Activated CD4-positive, alpha-beta T cell treated with anti-CD3 and anti-CD28 coated beads, Interleukin-2, amount 50 U/mL, for 1 hour (primary cell): ENCODE data around the gene PRRT3.
"Not testable (repeated sequence)": the region's sequence is repeated elsewhere in the genome, so short reads cannot be mapped to it uniquely, and the experiment has no call there.

Experiments used
- DNase-seq: peaks from one replicate; pipeline ENCODE4 v3.0.0-alpha.2; 2020

The PRRT3 gene

DNA sequence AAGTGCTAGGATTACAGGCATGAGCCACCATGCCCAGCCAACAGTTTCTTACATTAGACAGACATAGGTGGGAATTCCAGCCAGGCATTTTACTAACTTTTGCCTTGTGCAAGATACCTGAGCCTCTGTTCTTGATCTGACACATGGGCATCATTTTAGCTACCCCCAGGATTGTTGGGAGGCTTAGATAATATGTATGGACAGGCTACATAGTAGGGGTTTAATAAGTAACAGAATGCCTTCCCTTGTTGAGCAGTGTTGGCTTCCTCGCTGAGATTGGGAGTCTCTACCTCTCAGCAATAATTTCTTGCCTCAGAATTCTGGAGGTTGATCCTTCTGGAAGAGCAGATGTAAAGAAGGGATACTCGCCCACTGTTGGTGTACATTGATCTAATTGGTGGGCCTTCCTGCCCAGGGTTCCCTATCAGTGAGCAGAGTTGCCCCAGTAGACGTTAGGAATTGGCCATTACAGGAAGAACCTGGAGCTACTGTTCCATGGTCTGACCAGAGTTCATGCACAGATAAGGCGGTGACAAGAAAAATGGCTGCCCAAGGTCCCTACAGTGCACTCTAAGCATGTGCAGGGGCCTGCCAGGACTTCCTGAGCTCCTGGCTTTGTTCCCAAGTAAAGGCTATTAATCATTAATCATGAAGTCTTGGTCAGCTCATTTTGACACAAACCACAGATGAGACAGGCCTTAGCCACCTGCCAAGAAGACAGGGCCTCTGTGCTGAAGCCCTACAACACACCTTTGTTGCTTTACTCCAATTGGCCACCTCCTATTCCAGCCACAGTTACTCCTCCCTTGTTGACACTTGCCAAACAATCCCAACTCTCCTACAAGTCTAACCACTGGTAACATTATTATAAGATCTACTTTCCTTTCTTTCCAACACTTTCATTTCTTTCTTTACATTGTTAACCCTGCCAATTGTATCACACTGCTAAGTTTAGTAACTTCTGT is 54.5 kb downstream of the PRRT3 start:
- DNase-seq: no peak

GRCh38 chr3:9896755-9897407 is 55.3 kb downstream of the PRRT3 start:
- DNase-seq: not testable (repeated sequence)

GRCh38 chr3:9895715-9896114 is 56.5 kb downstream of the PRRT3 start:
- DNase-seq: not testable (repeated sequence)
